Retinal pigment epithelial cell (primary cell): Measurements from ENCODE around the gene USP10.

Experiments
- DNase-seq: peaks from one replicate; pipeline ENCODE4 v3.0.0-alpha.2; 2010; ENCODE audit warnings: low read depth
- H3K4me3 ChIP-seq: 2 replicates; pipeline ENCODE4 v1.5.1; 2011; ENCODE audit warnings: mild to moderate bottlenecking, low read length, control low read depth, moderate library complexity
- CTCF ChIP-seq: conservative IDR thresholded peaks from 2 replicates; pipeline ENCODE4 v1.5.1; 2011; ENCODE audit warnings: low read depth, low read length, control low read depth, inconsistent platforms

The USP10 gene

GRCh38 chr16:84822990-84823389 lies 123.2 kb downstream of the USP10 start:
- no peak overlapping the region for H3K4me3 ChIP-seq
- TF ChIP-seq CTCF: no peak
- DNase-seq: no peak

- no peak overlapping the region for H3K4me3 ChIP-seq
- TF ChIP-seq CTCF: no peak
- DNase-seq: no peak
Observed at GRCh38 chr16:84823484-84823883, 123.7 kb downstream of the USP10 start.

GRCh38 chr16:84823926-84824325 lies 124.1 kb downstream of the USP10 start:
- no peak overlapping the region for H3K4me3 ChIP-seq
- TF ChIP-seq CTCF: no peak
- no peak for DNase-seq

GRCh38 chr16:84825896-84826557 lies 126.2 kb downstream of the USP10 start:
- TF ChIP-seq CTCF: no peak
- no peak for DNase-seq
- no peak overlapping the region for H3K4me3 ChIP-seq

- TF ChIP-seq CTCF: no peak
- no peak overlapping the region for H3K4me3 ChIP-seq
- DNase-seq: no peak
Observed at GRCh38 chr16:84826558-84826941, 126.8 kb downstream of the USP10 start.

GRCh38 chr16:84827131-84827574 lies 127.4 kb downstream of the USP10 start:
- no peak overlapping the region for H3K4me3 ChIP-seq
- no peak for TF ChIP-seq CTCF
- DNase-seq: no peak

GRCh38 chr16:84827897-84828296 lies 128.1 kb downstream of the USP10 start:
- no peak overlapping the region for H3K4me3 ChIP-seq
- no peak for DNase-seq

More at GRCh38 chr16:84827897-84828296, 128.1 kb downstream of the USP10 start:
- TF ChIP-seq CTCF: no peak
